Muscle layer of duodenum (tissue), 2 donors: Measurements from ENCODE around the gene IBA57.

Source experiments
- H3K27ac ChIP-seq: one replicate; pipeline ENCODE4 v1.7.0; 2013; ENCODE audit warnings: mild to moderate bottlenecking, low read length
- H3K27me3 ChIP-seq: one replicate; pipeline ENCODE4 v1.7.0; 2013; ENCODE audit warnings: low read depth, mild to moderate bottlenecking, control low read depth, low read length
- H3K36me3 ChIP-seq, 2 donors: one replicate each; pipeline ENCODE4 v1.7.0; 2013; ENCODE audit warnings: low read length in 2 of 2, control low read depth in 1 of 2, mild to moderate bottlenecking in 1 of 2; ENCODE audit not compliant: insufficient read depth in 2 of 2, control insufficient read depth in 1 of 2
- H3K4me1 ChIP-seq, 2 donors: one replicate each; pipeline ENCODE4 v1.7.0; 2013; ENCODE audit warnings: low read length in 2 of 2, mild to moderate bottlenecking in 2 of 2, control low read depth in 1 of 2, moderate library complexity in 1 of 2; ENCODE audit not compliant: insufficient read depth in 2 of 2, control insufficient read depth in 1 of 2
- H3K4me3 ChIP-seq, 2 donors: one replicate each; pipeline ENCODE4 v1.7.0; 2013; ENCODE audit warnings: low read length in 2 of 2, low read depth in 1 of 2, mild to moderate bottlenecking in 1 of 2
- H3K9me3 ChIP-seq, 2 donors: one replicate each; pipeline ENCODE4 v1.7.0; 2013; ENCODE audit warnings: low read length in 2 of 2, control low read depth in 1 of 2, mild to moderate bottlenecking in 1 of 2; ENCODE audit not compliant: control insufficient read depth in 1 of 2
- donor health status: healthy.

IBA57 gene

DNA sequence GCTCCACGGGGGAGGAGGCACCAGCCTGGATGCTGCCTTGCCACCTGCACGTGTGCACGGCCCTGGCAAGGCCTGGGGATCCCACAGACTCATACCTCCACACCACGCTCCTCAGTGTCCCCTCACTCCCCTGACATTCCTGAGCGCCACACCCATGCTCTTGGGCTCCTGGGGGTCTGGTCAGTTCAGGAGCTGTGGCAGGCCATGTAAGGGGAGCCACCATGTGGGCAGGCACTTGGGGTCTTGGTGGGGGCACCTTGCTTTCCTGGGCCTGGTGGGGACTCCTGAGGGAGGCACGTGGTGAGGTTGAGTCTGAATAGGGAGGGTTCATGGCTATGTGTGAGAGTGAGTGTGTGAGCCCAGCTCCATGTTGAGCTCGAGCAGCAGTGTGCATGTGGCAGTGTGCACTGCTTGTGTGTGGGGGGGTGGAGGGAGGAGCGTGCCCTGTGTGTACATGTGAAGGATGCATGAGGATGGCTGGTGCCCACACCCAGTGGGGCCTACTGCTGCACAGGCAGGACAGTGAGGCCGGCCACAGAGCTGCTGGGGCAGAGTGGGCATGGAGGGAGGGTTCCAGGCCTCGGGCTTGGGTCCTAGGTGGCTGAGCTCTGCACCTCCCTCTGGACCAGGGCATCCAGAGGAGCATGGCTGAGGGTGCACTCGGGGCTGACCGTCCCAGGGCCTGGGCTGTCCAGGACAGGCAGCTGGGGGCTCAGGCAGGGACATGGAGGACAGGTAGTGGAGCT is 14.3 kb upstream of the IBA57 start:
- H3K27ac ChIP-seq = peak overlapping the region; percentile 39
- H3K36me3 ChIP-seq = peaks cover 4 to 17% of the 10 kb centered on the region in 2 donors
- H3K27me3 ChIP-seq = no peaks in the 10 kb centered on the region
- no peaks in the 10 kb centered on the region for H3K9me3 ChIP-seq
- peak overlapping the region in 1 of 2 donors; percentile 60 for H3K4me3 ChIP-seq
- H3K4me1 ChIP-seq = peaks cover 8 to 37% of the 10 kb centered on the region in 2 donors

DNA sequence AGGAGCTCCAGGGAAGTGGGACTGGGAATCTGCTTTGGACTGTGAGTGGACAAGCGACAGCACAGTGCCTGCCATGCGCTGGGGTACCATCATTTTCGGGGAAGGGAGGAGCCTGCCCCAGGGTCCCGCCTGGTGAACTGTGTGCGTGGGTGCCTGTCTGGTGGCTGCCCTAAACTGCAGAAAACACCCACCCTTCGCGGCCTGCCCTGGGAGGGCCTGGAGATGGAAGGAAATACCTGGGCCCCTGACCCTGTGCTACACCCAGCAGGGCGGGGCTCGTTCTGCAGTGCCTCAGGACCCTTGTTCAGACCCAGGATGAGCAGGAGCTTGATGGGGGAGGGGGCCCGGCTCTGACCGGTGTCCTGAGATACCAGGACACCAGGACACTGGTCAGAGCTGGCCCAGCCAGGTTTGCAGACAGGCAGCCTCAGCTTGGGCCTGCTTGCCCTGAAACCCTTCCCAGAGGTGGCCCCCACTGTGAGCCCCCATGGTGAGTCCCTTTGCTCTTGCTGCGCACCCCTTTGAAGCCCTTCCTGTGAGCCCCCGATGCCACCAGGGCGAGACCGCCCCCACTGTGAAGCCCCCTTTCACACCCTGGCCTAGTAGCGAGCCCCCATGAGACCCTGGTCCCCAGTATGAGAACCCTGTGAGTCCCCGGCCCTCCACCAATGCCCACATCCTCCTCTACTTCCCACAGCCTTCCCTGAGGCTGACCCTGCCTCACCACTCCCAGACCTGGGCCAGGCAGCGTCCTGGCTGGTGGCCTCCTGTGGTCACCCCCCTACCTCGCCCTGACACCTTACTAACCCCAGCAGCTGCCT is 13.3 kb upstream of the IBA57 start:
- Histone ChIP-seq H3K27ac (no peak overlapping the region), H3K27me3 (no peaks in the 10 kb centered on the region), H3K4me1 (peaks cover 8 to 37% of the 10 kb centered on the region in 2 donors), H3K9me3 (no peaks in the 10 kb centered on the region), H3K36me3 (peaks cover 4 to 9% of the 10 kb centered on the region in 2 donors), H3K4me3 (no peak overlapping the region)

DNA sequence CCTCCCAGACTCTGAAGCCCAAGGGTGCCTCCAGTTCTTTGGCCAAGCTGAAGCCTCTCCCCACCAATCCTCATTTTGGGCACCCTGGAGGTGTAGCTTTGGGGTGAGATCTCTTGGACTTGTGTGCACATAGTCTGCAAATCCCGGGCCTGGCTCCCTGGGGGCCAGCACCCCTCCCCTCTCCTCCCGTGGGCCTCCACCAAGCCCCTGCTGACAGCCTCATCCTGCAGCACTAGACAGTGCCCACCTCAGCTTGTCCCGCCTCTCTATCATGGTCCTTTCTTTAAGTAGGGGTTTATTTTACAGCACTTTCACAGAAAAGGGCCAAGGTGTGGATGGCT is 12.7 kb upstream of the IBA57 start:
- Histone ChIP-seq H3K27ac (no peak overlapping the region), H3K4me1 (peaks cover 8 to 37% of the 10 kb centered on the region in 2 donors), H3K27me3 (no peaks in the 10 kb centered on the region), H3K4me3 (no peak overlapping the region), H3K36me3 (peaks cover under 1 to 7% of the 10 kb centered on the region in 2 donors), H3K9me3 (no peaks in the 10 kb centered on the region)

DNA sequence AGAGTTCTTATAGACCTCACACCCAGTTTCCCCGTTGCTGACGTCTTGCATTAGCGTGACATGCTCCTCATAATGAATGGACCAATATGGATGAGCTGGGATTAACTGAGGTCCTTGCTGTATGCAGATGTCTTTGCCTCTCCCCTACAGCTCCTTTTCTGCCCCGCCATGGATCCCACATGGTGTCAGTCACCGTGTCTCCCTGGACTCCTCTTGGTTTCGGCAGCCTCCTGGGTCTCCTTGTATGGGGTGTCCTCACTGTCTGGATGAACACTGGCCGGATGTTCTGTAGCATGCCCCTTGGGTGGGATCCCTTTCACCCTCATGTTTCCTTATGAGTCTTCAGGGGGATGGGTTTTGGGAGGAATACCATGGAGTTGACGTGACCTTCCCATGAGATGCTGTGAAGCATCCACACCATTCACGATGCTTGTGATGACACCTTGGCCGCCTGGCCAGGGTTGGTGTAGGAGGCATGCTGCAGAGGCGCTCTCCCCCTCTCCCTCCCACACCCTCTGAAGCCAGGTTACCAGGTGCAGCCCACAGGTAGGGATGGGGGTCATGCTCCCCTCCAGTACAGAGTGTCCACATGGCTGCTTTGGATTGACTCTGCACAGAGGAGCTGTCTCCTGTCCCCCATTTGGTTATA is 11.5 kb upstream of the IBA57 start:
- Histone ChIP-seq H3K36me3 (no peaks in the 10 kb centered on the region), H3K9me3 (no peaks in the 10 kb centered on the region), H3K27ac (no peak overlapping the region), H3K27me3 (no peaks in the 10 kb centered on the region), H3K4me3 (no peak overlapping the region), H3K4me1 (peaks cover 8 to 32% of the 10 kb centered on the region in 2 donors)

DNA sequence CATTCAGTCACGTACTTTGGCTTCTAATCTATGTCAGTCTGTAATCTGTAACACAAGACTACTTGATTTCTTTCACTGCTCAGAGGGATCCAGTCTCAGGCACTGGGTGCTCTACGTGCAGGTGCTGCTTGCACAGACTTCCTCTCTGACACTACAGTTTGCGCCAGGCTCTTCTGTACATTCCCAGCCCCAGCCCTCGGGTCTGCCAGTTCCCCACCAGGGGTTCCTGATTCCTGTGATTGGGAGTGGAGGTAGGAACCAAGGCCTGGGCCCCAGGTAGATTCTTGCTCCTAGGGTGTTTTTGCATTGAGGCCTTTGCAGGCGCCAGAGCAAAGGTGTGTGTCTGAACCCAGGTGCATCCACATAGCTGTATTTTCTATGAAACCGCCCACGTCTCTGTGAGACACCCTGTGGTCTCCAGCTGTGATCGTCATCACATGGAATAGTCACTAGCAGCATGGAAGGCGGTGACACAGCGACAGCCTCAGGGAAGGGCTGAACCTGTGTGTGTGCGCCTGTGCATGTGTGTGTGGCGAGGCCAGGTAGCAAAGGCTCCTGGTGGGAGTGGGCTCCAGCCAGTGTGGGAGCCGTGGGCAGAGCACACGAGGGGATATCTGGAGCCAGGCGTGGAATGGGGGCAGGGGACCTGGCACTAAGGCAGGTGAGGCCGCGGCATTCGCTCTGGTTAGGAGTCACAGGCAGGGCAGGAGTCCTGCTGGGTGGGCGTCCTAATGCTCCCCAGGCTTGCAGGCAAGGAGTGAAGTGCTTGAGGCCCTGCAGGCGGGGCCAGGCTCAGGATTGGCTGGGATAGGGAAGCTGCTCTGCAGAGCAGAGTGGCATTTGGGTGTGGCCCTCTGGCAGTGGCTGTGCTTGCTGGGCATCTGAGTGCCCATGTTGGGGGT is 10.7 kb upstream of the IBA57 start:
- no peak overlapping the region for H3K4me3 ChIP-seq
- H3K36me3 ChIP-seq = no peaks in the 10 kb centered on the region
- peaks cover 8 to 24% of the 10 kb centered on the region in 2 donors for H3K4me1 ChIP-seq
- H3K27ac ChIP-seq = no peak overlapping the region
- H3K9me3 ChIP-seq = no peaks in the 10 kb centered on the region
- no peaks in the 10 kb centered on the region for H3K27me3 ChIP-seq

DNA sequence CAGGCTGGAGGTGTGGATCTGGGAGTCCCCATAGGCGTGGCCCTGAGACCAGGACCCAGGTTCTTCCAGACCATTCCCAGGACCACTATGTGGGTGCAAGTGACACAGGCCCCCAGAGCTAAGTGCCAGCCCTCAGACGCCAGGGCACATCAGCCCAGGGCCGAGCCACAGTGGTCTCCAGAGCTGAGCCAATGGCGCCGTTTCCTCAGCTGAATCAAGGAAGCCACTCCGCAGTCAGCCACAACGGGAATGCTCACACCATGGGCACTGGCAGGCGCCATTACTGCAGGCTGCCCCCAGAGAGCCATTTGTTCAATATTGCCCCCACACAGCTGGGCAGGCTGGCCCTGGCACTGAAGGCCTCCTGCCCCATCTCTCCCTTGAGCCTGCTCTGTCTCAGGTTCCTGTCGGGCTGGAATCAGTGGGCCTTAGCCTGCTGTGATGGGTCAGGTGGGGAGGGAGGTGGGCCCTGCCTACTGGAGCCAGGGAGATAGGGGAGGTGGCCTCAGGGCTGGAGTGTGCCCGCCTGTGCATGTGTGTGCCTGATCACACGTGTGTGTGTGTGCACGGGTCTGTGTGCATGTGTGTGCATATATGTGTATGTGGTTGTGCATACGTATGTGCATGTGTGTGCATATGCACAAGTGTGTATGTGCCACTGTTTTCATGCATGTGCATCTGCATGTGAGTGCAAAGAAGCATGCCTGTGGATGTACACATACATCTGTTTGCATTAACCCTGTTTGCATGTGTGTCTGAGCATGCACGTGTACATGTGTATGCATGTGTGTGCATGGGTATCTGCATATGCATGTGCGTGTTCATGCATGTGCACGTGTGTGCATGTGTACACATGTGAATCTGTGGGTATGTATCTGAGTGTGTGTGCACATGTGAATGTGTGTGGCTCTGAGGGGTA is 9.7 kb upstream of the IBA57 start:
- Histone ChIP-seq H3K4me1 (peaks cover 6 to 15% of the 10 kb centered on the region in 2 donors), H3K9me3 (no peaks in the 10 kb centered on the region), H3K27ac (no peak overlapping the region), H3K4me3 (no peak overlapping the region), H3K27me3 (no peaks in the 10 kb centered on the region), H3K36me3 (no peaks in the 10 kb centered on the region)

DNA sequence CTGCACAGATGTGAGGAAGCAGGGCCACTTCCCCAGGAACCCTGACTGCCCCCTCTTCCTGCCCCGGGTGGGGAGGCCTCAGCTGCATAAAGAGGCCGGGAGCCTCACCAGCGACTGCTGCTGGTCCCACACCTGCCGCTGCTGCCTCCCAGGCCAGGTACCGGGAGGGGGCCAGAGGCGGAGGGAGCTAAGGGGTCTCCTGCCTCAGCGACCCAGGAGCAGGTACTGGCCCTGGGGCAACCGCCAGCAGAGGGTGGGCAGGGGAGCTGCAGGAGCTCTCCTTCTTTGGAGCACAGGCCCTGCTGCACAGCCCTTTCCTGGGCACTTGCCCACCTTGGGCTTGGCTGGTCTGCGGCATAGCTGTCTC is 9.1 kb upstream of the IBA57 start:
- H3K27me3 ChIP-seq = no peaks in the 10 kb centered on the region
- H3K27ac ChIP-seq = no peak overlapping the region
- peaks cover 0 to 9% of the 10 kb centered on the region in 2 donors for H3K4me1 ChIP-seq

DNA sequence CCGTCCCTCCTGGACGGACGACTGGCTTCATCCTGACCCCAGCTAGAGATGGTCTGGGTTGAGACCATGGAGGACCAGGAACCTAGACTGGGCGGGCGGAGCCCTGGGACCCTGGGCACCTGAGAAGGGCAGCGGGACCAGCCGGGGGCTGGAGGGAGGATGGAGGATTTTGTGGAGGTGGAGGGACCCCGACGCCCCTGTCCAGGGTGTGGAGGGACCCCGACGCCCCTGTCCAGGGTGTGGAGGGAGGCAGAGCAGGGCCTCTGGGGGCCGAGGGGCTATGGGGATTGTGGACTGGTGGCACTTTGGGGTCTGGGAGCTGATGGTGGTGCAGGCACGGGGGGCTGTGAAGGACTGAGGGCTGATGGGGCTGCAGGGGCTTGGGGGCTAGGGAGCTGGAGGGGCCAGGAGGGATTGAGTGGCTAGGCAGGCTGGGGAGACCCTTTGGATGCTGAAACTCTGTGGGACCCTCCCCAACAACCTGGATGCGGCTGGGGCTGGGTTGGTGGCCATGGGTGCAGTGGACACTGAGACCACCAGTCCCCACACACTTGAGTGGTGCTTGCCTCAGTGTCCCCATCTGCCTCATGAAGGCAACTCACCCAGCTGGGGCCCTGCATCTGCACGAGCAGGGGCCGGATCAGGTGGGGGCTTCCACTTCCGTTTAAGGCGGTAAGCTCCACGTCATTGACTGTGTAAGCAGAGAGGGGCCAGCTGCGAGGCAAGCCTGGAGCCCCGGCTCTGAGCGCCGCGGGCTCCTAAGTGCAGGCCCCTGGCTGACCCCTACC is 8.5 kb upstream of the IBA57 start:
- Histone ChIP-seq H3K27ac (no peak overlapping the region), H3K4me3 (no peak overlapping the region), H3K9me3 (no peaks in the 10 kb centered on the region), H3K4me1 (peaks cover 0 to 2% of the 10 kb centered on the region in 2 donors), H3K36me3 (no peaks in the 10 kb centered on the region), H3K27me3 (no peaks in the 10 kb centered on the region)

More for the DNA sequence above, 9.1 kb upstream of the IBA57 start:
- no peak overlapping the region for H3K4me3 ChIP-seq
- H3K9me3 ChIP-seq = no peaks in the 10 kb centered on the region
- no peaks in the 10 kb centered on the region for H3K36me3 ChIP-seq

DNA sequence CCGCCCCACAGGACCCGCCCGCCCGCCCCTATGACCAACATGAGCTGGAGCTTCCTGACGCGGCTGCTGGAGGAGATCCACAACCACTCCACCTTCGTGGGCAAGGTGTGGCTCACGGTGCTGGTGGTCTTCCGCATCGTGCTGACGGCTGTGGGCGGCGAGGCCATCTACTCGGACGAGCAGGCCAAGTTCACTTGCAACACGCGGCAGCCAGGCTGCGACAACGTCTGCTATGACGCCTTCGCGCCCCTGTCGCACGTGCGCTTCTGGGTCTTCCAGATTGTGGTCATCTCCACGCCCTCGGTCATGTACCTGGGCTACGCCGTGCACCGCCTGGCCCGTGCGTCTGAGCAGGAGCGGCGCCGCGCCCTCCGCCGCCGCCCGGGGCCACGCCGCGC is 7.9 kb upstream of the IBA57 start:
- no peaks in the 10 kb centered on the region for H3K27me3 ChIP-seq
- H3K27ac ChIP-seq = no peak overlapping the region
- H3K9me3 ChIP-seq = no peaks in the 10 kb centered on the region
- no peak overlapping the region for H3K4me3 ChIP-seq
- H3K4me1 ChIP-seq = no peaks in the 10 kb centered on the region
- H3K36me3 ChIP-seq = no peaks in the 10 kb centered on the region
